HG03060 (cell line): ENCODE measurements around the gene CHD5.

Source experiments
- ATAC-seq: cut with Tn5 transposase; IDR thresholded peaks from one replicate; pipeline ENCODE4 v1.9.1; 2021; ENCODE audit warnings: low read depth, moderate number of reproducible peaks; ENCODE audit not compliant: unreplicated experiment

CHD5 gene

DNA sequence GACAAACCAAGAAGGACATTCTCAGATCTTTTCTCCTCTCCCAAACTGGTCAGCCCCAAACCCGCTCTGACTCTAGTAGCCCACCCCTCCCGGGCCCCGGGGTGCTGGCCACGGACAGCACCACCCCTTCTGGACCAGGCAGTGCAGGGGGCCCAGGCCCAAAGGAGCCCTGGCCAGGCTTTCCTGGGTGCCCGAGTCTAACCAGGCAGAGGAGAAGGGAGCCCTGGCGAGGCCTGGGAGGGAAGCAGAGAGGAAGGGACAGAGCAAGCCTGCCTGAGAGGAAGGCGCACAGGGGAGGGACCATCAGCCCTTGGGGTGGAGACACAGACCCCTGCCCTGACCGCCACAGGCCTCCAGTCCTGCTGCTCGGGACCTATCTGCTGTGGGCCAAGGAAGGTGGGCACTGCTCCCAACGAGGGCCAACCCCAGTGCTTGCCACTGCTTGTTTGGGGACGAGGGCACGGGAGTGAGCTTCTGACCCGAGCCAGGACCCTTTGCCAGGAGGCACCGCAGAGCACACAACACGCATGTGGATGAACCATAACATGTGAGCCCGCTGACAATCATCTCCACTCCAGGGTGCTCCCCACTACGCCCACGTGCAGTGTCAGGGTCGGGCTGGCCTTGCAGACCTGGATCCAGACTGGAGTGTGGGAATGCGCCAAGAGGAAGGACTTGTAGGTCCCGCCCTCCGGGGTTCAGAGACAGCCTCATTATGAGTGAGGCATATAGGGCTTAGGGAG lies 76.8 kb downstream of the CHD5 start:
- no peak for ATAC-seq

DNA sequence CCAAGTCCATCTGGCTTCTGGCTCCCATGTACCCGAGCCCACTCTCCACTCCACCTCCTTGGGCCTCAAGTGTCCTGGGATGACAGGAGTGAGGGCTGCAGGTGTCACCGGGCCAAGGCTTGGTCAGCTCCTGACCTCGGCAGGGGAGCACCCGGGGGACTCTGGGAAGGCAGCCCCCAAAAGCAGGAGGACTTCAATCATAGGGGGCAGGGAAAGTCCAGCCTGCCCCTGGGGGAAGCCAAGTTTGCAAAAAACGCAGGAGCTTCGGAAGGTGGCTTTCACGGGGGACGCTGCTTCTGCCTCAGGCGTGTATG lies 77.6 kb downstream of the CHD5 start:
- ATAC-seq, result no peak

DNA sequence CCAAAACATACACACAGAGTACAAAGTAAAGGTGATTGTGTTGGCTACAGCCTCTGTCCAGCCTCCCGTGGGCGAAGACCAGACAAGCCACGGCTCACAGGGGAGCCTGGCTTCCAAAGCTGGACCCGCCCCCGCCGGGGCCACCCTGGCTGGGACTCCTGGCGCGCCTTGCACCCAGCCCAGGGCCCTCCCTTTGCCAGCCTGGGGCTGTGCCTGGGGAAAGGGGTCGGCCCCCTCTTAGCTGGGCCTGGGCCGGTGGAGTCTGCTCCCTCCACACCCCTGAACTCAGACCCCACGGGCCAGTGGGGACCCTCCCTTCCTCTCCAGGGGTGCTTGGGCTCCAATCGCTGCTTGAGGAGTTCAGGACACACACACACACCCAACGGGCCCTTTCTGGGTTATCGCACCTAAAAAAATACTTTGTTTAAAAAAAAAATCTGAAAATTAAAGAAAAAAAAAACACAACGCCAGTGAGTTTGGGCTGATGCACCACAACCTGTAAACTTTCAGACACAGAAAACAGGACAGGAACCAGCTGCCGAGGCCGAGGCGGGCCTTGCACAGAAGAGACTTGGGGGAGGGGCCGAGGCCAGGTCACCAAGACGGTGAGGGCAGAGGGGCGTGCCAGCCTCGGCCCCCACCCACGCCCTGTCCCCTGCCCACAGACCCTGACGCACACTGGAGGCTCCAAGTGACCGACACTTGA lies 78.1 kb downstream of the CHD5 start:
- no peak for ATAC-seq

DNA sequence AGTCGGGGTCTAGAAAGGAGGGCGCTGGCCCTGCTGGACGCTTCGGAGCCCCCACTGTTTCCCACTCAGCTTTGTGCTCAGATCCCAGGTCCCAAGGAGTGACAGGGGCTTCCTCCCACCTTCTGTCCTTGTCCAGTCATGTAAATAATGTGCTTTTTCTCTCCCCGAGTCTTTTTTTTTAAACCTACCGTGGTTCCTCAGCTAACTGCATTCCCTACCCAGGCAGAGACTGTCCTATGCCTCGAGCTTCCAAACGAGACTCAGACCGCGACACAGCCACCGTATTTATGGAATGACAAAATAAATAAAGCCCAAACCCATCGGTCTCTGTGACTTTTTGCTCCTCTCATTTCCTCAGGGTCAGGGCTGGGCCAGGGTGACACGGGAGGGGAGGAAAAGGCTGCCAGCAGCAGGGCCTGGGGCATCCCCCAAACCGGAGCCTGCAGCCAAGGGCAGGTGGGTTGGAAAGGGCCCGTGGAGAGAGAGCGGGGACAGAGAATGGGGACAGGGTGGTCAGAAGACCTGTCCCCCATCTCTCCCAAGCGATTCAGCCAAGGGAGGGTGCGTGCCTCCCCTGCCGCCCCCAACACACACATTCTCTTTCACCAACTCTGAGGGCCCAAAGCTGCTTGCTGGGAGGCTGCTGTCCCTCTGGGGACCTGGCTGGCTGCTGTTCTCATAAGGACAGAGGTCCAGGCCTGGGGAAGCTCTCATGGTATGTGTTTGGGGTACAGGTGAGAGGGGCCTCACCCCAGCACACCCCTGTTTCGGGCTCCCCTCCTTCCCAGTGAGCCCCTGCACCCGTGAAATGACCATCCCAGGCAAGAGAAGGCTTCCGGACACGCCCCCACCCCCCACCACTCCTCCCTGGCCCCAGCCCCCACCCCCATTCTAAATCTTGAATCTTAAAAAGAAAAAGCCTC lies 79.0 kb downstream of the CHD5 start:
- no peak for ATAC-seq

DNA sequence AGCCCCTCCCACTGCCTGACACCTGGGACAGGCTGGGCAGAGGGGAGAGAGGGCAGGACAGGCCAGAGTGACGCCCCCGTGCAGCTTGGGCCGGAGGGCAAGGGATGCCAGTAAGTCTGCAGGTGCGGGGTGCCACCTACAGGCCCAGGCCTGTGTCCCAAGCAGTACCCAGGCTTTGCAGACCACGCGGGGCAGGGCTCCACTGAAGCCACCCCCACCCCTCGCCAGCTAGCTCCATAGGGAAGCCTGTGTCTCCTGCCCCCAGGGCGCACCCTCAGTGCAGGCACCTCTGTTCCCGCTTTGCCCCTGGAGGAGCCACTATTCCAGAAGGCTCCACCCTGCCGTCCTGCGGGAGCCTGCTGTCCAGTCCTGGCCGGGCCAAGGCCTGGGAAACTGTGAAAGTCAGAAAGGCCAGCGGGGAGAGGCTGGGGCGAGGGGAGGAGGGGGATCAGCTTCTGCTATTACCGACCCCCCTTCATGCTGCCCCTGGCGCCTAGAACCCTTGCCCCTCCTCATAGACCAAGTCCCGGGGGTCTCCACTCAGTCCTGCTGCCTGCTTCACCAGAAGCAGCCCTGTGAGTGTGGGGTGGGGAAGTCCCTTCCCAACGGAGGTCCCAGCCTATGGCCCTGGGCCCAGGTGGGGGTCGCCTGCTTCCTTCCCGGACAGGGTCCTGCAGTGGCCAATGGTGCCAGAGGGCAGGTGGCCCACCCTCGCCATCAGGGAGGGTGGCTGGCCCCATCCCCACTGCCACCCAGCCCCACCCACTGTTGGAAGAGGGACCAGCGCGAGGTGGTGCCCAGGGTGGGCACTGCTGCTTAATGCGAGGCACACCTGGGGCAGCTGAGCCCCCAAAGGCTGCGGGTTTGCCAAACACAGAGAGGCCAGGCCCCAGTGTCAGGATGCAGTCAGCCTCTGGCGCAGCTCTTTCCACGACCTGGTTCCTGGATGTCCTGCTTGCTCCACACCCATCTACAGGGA lies 80.0 kb downstream of the CHD5 start:
- no peak for ATAC-seq

DNA sequence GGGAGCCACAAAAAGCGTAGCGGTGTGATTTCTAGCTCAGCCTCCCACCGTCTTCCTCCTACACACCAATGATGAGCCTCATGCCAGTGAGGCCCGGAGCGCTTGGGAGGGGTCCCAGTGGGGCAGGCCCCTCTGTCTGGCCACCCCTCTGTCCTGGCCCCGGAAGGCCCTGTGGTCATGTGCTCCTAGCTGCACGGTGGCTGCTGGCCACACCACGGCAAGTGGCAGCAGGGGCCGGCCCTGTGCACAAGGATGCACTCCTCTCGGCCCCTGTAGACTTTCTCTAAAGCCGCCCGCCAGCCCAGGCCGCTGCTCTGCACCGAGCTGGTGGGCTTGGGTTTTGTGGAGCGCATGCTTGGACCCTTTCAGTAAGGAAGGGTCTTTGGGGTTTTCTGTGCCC lies 80.8 kb downstream of the CHD5 start:
- no peak for ATAC-seq

DNA sequence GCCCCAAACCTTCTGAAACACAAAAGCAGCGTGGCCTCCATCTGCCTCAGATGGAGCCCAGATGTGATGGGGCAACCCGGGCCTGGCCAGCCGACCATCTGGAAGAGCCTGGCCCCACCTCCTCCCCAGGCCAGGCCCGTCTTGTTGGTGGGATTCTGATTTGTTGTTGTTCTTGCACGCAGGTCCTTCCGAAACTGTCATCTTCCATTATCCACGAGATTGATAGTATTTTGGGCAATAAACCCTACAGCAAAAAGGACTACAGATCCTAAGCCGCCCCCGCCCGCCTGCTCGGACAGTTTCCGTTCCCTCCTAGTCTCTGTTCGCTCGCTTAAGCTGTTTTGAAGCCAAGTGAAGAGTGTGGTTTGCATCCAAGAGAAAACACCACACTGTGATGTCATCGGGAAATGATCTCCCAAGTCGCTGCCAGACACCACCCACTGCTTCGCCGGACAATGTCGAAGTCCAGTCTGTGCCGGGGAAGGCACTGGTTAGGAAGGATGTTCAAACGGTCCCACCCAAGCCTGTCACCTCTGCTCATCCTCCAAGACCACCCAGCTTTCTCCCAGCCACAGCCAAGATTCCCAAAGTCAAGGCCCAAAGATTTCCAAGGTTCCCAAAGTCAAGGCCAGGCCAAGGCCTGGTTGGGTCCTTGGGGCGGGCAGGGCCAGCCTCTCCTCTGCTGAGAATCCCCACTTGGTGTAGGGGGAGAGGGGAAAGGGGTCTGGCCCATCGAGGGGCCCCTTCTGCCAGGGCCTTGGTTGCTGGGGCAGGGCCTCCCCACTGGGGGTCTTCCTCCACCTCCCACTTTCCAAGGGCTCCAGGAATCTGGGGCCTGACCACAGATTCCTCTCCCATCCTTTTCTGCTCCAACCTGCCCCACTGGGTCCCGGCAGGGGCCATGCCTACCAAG lies 81.6 kb downstream of the CHD5 start:
- ATAC-seq, result no peak

DNA sequence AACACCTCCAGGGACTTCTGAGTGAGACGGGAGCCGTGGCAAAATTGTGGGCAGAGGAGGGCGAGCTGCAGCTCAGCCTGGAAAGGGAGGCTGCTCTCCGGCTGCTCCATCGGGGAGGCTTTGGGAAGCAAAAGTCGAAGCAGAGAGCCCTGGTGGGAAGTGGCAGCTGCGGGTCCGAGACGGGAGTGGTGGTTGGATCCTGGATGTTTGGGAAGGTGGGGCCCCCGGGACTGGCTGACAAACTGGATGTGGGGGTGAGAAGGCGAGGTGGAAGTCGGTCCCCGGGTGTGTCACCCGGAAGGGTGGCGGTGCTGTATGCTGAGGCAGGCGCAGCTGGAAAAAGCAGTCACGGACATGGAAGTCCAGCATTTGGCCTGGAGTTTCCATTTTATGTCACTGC lies 82.3 kb downstream of the CHD5 start:
- no peak for ATAC-seq

DNA sequence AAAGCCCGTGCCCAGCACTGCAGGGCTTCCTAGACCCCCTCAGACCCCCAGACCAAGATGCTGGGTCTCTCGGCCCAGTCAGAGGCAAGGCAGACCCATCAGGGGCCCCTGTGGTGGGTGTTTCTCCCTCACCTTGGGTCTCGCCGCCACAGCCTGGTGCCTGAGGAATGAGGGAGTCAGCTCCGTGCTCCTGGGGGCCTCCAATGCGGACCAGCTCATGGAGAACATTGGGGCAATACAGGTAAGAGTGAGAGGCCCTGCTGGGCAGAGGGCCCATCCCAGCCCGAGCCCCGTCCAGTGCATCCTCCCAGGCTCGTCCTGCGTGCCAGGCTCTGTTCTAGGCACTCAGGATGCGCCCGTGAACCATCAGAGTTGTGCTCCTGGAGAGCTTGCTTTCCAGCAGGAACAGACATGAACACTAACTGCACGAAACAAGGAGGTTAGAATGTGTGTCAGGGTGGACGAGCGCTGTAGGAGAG lies 83.0 kb downstream of the CHD5 start:
- ATAC-seq, result no peak

DNA sequence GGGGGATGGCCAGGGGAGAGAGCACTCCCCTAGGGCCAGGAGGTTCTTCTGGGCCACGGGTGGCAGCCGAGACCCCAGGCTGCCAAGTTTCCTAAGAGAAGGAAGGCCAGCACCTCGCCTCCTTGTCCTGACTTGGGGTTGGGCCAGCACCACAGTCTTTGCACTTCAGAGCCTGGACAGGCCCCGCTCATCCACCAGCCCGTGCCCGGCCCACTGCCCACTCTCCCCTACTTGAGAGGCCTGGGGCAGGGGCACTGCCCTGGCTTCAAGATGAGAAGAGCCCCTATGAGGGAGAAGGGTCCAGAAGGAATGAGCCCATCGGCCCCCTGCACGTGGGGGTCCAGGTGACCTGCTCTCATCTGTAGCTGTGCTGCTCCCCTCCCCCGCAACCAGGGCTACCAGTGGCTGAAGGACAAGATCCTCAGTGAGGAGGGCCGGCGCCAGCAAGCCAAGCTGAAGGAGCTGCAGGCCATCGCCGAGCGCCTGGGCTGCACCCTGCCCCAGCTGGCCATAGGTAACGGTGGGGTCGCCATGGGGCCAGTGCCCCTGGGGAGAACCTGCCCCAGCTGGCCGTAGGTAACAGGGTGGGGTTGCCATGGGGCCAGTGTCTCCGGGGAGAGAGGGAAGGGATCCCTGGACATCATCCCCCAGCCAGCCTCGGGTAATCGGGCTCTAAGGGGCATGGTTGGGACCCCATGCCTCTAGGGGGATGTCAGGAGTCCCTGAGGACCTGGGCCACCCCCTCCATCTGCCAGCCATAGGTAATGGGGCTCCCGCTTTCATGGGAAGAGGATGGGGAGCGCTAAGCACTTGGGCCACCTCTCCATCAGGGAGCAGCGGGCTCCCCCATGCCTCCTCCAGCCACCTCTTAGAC lies 83.6 kb downstream of the CHD5 start:
- ATAC-seq, result no peak

DNA sequence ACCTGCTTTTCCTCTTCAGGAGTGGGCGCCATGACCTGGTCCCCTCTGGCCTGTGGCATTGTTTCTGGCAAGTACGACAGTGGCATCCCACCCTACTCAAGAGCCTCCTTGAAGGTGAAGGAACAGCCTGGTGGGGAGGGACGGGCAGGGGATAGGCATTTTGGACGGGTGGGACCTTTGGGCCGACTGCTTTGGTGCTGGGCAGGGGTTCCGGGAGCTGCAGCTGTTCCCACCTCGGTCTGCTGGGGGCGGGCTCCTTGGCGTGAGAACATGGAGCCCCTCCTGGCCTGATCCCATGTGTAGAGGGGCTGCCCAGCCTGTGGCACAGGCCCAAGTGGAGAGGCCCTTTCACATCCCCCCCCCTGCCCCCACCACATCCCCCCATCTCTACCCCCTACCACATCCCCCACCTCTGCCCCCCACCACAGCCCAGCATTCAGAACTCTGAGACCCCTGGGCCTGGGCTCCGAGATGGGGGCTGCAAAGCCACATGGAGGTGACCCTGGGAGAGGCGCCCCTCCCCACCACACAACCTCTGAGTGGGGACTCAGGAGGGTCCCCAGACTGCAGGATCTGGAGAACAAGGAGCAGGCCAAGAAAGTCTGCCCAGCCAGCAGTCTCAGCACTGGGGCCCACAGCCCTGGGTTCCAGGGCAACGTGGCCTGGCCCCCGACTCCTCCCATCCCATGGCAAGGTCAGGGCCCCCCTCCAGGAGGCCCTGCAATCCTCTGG lies 84.4 kb downstream of the CHD5 start:
- ATAC-seq, result no peak

DNA sequence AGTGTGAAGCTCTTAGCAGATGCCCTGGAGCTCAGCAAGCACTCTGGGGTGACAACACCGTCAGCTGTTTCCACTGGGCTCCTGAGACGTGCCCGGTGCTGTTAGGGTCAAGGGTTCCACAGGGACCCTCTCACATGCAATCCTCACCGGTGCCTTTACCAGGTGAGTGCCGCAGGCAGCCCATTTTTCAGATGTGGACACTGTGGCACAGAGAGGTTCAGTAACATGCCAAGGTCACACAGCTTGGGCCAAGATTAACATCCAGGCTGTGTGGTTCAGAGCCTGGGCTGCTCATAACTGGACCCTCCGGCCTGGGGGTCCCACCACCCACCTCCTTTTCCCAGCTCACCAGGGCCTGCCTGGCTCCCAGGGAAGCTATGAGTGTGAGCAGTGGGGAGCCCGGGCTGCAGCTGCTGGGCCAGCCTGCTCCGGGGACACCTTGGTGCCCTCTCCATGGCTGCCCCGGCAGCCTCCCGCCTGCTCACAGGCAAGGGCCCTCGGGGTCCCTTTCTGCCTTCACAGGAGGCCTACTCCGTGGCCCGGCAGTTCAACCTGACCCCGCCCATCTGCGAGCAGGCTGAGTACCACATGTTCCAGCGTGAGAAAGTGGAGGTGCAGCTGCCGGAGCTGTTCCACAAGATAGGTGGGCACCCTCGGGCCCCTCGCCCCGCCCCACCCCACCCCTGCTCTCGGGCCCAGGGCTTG lies 85.2 kb downstream of the CHD5 start:
- ATAC-seq, result no peak

DNA sequence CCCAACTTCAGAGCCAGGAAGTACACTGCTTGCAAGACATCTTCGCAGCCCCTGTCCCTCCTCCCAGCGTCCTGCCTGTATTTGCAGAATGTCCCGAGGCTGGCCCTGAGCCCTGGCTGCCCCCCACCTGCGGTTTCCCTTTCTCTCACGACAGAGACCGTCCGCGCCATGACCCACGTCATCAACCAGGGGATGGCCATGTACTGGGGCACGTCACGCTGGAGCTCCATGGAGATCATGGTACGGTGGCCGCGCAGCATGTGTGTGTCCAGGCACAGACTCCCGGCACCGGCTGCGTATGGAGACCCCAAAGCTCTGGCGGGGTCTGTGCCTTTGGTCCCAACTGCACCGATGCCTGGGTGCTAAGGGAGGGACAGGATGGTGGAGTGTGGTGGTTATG lies 85.9 kb downstream of the CHD5 start:
- no peak for ATAC-seq

DNA sequence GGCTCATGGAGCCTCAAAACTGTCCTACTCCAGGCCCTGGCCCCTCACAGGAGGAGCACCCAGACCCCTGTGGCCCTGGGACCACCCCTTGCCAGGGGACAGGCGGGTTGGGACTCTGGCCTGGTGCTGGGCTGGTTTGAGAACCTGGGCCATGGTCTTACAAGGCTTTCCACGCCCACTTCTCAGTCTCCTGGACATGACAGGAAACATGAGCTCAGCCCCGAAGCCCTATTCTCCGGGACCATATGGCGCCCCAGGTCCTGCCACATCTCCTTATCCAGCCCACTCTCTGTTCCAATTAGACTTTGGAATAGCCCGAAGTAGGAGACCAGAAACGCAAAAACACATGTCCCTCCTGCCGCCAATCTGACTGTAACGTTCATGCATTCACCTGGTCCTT lies 86.5 kb downstream of the CHD5 start:
- no peak for ATAC-seq

DNA sequence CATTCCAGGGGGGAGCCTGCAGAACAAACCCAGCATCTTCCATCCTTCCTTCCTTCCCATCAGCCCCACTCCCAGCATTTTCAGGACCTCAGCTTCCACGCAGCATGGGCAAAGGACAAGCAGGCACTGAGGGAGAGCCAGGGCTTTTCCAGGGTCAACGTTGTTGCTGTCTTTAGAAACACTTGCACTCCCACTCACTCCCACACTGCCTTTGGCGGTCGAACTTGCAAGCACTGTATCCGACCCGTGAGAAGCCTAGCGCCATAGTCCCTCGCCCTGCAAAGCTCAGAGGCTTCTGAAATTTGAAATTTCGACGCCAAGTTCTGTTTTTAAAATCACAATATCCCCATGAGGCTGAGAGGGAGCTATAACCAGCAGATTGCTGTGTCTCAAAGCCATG lies 87.0 kb downstream of the CHD5 start:
- no peak for ATAC-seq

DNA sequence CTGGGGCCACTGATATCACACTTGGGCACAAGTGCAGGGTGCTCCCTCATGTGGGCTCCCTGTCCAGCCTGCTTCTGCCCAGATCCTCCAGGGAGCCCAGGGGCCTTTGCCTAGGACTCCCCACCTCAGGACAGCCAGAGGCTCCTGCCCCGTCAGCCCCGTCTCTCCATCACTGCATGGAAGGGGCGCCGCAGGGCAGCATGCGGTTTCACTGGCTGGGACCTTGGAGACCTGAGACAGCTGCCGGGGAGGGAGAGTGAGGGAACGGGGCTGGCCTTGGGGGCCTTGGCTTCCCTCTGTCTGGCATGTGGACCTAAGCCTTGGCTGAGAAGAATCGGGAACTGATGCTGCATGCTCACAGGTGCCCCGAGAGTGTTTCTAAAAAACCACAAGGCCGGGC lies 87.9 kb downstream of the CHD5 start:
- no peak for ATAC-seq

DNA sequence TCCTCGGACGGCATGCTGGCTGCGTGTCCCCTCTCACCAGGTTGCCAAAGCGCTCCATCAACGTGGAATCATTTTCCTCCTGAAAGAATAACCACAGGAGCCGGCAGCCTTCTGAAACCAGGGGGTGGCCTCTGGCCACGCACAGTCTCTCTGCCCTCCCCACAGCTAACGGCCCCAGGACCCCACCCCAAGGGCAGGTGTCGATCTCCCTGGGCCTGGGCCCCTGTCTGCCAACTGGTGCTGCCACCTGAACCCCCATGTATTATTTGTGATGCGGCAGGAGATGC lies 88.4 kb downstream of the CHD5 start:
- no peak for ATAC-seq
